KMS-11 (cell line): Measurements from ENCODE around the gene MT1B.

Experiments used
- H2AFZ ChIP-seq: fragments of 200-600 bp; sonication (generic); 2 replicates; pipeline ENCODE4 v1.6.1; 2016; ENCODE audit warnings: antibody characterized with exemption, mixed run types, low read depth
- H3K27ac ChIP-seq: fragments of 200-600 bp; sonication (generic); 2 replicates; pipeline ENCODE4 v1.6.1; 2016; ENCODE audit warnings: mild to moderate bottlenecking, mixed run types
- H3K27me3 ChIP-seq: fragments of 200-600 bp; sonication (generic); 2 replicates; pipeline ENCODE4 v1.6.1; 2017; ENCODE audit warnings: mild to moderate bottlenecking, low read depth, mixed run types, moderate library complexity; ENCODE audit not compliant: insufficient read depth
- H3K36me3 ChIP-seq: fragments of 200-600 bp; sonication (generic); 2 replicates; pipeline ENCODE4 v1.6.1; 2017; ENCODE audit warnings: mild to moderate bottlenecking, mixed run types; ENCODE audit not compliant: insufficient read depth
- H3K4me1 ChIP-seq: fragments of 200-600 bp; sonication (generic); 2 replicates; pipeline ENCODE4 v1.6.1; 2016; ENCODE audit warnings: mild to moderate bottlenecking, low read depth, mixed run types; ENCODE audit not compliant: poor library complexity, severe bottlenecking
- H3K4me2 ChIP-seq: fragments of 200-600 bp; sonication (generic); 2 replicates; pipeline ENCODE4 v1.7.0; 2016; ENCODE audit warnings: mild to moderate bottlenecking, mixed run types
- H3K4me3 ChIP-seq: fragments of 200-600 bp; sonication (generic); IDR thresholded peaks from 2 replicates; pipeline ENCODE4 v1.6.1; 2017; ENCODE audit warnings: low read depth, low read length, mixed read lengths; ENCODE audit not compliant: insufficient read depth
- H3K79me2 ChIP-seq: fragments of 200-600 bp; sonication (generic); 2 replicates; pipeline ENCODE4 v1.6.1; 2016; ENCODE audit warnings: low read depth, mixed run types; ENCODE audit not compliant: insufficient read depth
- H3K9ac ChIP-seq: fragments of 200-600 bp; sonication (generic); 2 replicates; pipeline ENCODE4 v1.6.1; 2016; ENCODE audit warnings: mild to moderate bottlenecking, mixed run types
- H4K20me1 ChIP-seq: fragments of 200-600 bp; sonication (generic); 2 replicates; pipeline ENCODE4 v1.6.1; 2016; ENCODE audit warnings: mild to moderate bottlenecking, mixed run types; ENCODE audit not compliant: insufficient read depth
- CTCF ChIP-seq: fragments of 200-600 bp; sonication (generic); conservative IDR thresholded peaks from 2 replicates; pipeline ENCODE4 v1.6.1; 2017; ENCODE audit warnings: low read depth, mild to moderate bottlenecking, antibody characterized with exemption, low read length, moderate library complexity, mixed read lengths

The MT1B gene

GRCh38 chr16:56636616-56637413, 14.9 kb upstream of the MT1B start:
- Histone ChIP-seq H3K36me3 (no peaks in the 10 kb centered on the region), H3K4me2 (no peak overlapping the region), H3K9ac (no peak overlapping the region), H2AFZ (no peak overlapping the region), H3K4me3 (no peak overlapping the region), H4K20me1 (no peaks in the 10 kb centered on the region), H3K27me3 (peaks cover 6% of the 10 kb centered on the region; the same call in 1 of the 2 replicates), H3K4me1 (no peaks in the 10 kb centered on the region), H3K27ac (no peak overlapping the region), H3K79me2 (no peaks in the 10 kb centered on the region)
- no peak for TF ChIP-seq CTCF

GRCh38 chr16:56637814-56638750, 13.6 kb upstream of the MT1B start, which contains the start of gene MT1A:
MT1A (plus strand) TSS chr16:56638666; CDS start chr16:56638739, 73 bp downstream.
- TF ChIP-seq CTCF: no peak
- Histone ChIP-seq H2AFZ (no peak within 1 kb of the TSS), H3K4me2 (no peak within 1 kb of the TSS), H3K27ac (no peak within 1 kb of the TSS), H3K27me3 (peaks cover 6% of the 10 kb centered on the region; the same call in 1 of the 2 replicates), H3K9ac (no peak within 1 kb of the TSS), H3K4me3 (no peak within 1 kb of the TSS), H3K79me2 (no peaks in the 10 kb centered on the region), H3K36me3 (no peaks in the 10 kb centered on the region), H3K4me1 (no peaks in the 10 kb centered on the region), H4K20me1 (no peaks in the 10 kb centered on the region)

- Histone ChIP-seq H3K9ac (no peak overlapping the region), H3K4me1 (peaks cover 6% of the 10 kb centered on the region), H3K36me3 (no peaks in the 10 kb centered on the region), H4K20me1 (no peaks in the 10 kb centered on the region), H3K79me2 (no peaks in the 10 kb centered on the region), H3K27me3 (peaks cover 6% of the 10 kb centered on the region; the same call in 1 of the 2 replicates), H3K4me3 (no peak overlapping the region), H3K4me2 (no peak overlapping the region), H3K27ac (no peak overlapping the region), H2AFZ (no peak overlapping the region)
- TF ChIP-seq CTCF: no peak
Measured at GRCh38 chr16:56639045-56639444, 12.6 kb upstream of the MT1B start.

- Histone ChIP-seq H3K36me3 (no peaks in the 10 kb centered on the region), H3K9ac (no peak overlapping the region), H3K4me2 (no peak overlapping the region), H3K27me3 (peaks cover 3% of the 10 kb centered on the region; the same call in 1 of the 2 replicates), H2AFZ (no peak overlapping the region), H3K79me2 (no peaks in the 10 kb centered on the region), H4K20me1 (no peaks in the 10 kb centered on the region), H3K4me3 (no peak overlapping the region), H3K27ac (no peak overlapping the region), H3K4me1 (peaks cover 7% of the 10 kb centered on the region)
- no peak for TF ChIP-seq CTCF
Measured at GRCh38 chr16:56640076-56640475, 11.6 kb upstream of the MT1B start.
